ENCODE measurements around the gene PCDHB6.
"Not testable (repeated sequence)": the region's sequence is repeated elsewhere in the genome, so short reads cannot be mapped to it uniquely, and the experiment has no call there.

Gene PCDHB6

DNA sequence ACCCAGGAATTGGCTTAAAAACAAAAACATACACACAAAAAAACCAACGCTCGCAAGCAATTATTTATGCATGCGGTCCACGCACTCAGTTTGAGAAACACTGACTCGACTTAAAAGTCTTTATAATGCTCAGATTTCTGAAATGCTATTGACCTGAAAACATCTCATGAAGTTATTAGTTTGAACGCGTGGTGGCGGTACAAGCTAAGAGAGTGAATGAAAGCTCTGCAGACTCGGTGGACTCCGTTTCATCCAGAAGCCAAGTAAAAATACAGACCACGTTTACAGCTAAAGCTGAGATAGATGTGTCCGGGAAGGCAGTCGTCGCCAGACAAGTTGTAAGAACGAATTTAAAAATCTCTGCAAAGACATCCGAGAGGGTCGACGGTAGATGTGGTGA lies at the start of gene PCDHB6:
Gene PCDHB6, plus strand, starts transcription at position 246 of the 400 bp plus-strand sequence. CDS start 201 bp downstream, outside the sequence.
- DNase-seq (ENCODE audit: low read depth in 2 of 2) = no peak

DNA sequence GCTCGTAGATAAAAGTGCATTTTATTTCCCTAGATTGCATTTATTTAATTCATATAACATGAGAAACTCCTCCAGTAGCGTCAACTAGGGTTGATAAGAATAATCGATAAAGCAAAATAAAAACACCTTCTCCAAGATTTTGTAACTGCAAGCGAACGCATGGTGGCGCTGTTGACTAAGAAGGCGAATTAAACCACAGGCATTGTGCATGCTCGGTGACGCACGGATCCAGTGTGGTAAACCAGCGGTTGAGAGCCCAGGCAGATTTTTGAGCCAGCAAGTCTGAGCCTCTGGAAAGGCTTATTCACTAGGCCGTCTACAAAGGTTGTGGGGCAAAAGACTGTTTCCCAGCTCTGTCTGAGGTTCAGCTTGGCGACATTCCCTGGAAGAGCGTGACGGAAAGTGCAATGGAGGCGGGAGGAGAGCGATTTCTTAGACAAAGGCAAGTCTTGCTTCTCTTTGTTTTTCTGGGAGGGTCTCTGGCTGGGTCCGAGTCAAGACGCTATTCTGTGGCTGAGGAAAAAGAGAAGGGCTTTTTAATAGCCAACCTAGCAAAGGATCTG lies 49.5 kb upstream of the PCDHB6 start, which contains the start of gene PCDHB3:
Gene PCDHB3, plus strand, starts transcription at position 231 of the 563 bp plus-strand sequence. Its CDS starts 177 bp downstream, at position 408.
- no peak for DNase-seq (ENCODE audit: low read depth in 2 of 2)

DNA sequence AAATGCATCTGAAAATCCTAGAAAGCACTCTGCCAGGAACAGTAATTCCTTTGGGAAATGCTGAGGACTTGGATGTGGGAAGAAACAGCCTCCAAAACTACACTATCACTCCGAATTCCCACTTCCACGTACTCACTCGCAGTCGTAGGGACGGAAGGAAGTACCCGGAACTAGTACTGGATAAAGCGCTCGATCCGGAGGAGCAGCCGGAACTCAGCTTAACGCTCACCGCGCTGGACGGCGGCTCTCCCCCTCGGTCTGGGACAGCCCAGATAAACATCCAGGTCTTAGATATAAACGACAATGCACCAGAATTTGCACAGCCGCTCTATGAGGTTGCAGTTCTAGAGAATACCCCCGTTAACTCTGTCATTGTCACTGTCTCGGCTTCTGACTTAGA lies 48.8 kb upstream of the PCDHB6 start:
- DNase-seq (ENCODE audit: low read depth in 2 of 2) = no peak

DNA sequence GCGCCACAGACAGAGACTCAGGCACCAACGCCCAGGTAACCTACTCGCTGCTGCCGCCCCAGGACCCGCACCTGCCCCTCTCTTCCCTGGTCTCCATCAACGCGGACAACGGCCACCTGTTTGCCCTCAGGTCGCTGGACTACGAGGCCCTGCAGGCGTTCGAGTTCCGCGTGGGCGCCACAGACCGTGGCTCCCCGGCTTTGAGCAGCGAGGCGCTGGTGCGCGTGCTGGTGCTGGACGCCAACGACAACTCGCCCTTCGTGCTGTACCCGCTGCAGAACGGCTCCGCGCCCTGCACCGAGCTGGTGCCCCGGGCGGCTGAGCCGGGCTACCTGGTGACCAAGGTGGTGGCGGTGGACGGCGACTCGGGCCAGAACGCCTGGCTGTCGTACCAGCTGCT lies 47.8 kb upstream of the PCDHB6 start:
- DNase-seq (ENCODE audit: low read depth in 2 of 2) = not testable (repeated sequence)

DNA sequence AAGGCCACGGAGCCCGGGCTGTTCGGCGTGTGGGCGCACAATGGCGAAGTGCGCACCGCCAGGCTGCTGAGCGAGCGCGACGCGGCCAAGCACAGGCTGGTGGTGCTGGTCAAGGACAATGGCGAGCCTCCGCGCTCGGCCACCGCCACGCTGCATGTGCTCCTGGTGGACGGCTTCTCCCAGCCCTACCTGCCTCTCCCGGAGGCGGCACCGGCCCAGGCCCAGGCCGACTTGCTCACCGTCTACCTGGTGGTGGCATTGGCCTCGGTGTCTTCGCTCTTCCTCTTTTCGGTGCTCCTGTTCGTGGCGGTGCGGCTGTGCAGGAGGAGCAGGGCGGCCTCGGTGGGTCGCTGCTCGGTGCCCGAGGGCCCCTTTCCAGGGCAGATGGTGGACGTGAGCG lies 47.4 kb upstream of the PCDHB6 start:
- DNase-seq (ENCODE audit: low read depth in 2 of 2) = not testable (repeated sequence)

DNA sequence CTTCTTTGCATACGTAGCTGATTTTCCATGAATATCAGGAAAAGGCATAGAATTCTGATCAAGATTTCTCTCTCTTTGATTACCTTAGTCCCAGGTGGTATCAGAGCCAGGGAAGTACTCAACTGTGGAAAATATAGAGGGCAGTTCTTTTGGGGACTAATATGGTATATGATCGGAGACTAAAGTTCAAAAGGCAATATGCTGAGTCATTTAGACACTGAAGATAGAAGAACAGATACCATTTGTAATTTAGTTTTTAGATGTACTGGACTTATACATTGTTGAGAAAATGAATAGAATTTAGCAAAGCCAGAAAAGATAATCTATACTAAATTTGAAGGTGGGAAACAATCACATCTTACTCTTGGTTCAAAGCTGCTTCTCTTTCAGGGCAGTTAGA lies 44.5 kb upstream of the PCDHB6 start:
- DNase-seq (ENCODE audit: low read depth in 2 of 2) = no peak

DNA sequence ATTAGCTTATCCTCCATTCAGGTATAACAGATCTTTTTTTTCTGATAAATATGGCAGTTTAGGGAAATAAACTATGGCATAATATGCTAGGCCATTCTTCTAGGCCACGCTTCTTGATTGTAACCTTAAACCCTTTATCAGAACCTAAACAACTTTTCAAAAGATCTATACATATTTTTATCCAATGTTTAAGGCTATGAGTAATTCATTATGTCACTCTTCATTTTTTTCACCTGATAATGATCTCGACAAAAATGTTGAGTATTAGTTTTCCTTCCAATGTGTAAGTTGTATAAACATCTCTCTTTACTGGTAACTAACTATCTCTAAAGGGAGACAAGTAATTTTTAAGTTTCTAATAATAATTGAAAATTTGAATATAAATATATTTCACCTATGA lies 30.6 kb upstream of the PCDHB6 start:
- no peak for DNase-seq (ENCODE audit: low read depth in 2 of 2)

DNA sequence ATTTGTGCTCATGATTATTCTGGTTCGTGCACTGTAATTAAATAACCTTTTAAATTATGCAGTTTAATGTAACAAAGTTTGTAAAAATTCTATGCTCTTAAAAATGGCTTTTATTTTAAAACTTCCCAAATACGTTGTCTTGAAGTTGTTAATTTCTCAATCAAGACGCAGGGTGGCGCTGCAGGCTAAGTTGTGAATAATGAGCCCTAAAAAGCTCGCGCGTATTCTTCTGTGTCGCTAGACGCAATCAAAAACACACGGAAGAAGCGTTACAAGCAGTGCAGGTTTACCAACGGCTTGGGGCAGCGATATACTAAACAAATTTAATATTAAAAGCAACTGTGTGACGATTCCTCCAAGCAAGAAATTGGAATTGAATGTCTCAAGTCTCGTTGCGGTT lies 28.3 kb upstream of the PCDHB6 start, which contains the start of gene PCDHB4:
Gene PCDHB4, plus strand, starts transcription at position 256 of the 400 bp plus-strand sequence. CDS start 181 bp downstream, outside the sequence.
- DNase-seq (ENCODE audit: low read depth in 2 of 2) = no peak

DNA sequence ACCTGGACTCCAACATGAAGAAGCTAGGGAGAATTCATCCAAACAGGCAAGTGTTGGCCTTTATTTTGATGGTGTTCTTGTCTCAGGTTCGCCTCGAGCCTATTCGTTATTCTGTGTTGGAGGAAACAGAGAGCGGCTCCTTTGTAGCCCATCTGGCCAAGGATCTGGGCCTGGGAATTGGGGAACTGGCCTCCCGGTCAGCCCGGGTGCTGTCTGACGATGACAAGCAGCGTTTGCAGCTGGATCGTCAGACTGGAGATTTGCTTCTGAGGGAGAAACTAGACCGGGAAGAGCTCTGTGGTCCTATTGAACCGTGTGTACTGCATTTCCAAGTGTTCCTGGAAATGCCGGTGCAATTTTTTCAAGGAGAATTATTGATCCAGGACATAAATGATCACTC lies 27.9 kb upstream of the PCDHB6 start:
- DNase-seq (ENCODE audit: low read depth in 2 of 2) = no peak

DNA sequence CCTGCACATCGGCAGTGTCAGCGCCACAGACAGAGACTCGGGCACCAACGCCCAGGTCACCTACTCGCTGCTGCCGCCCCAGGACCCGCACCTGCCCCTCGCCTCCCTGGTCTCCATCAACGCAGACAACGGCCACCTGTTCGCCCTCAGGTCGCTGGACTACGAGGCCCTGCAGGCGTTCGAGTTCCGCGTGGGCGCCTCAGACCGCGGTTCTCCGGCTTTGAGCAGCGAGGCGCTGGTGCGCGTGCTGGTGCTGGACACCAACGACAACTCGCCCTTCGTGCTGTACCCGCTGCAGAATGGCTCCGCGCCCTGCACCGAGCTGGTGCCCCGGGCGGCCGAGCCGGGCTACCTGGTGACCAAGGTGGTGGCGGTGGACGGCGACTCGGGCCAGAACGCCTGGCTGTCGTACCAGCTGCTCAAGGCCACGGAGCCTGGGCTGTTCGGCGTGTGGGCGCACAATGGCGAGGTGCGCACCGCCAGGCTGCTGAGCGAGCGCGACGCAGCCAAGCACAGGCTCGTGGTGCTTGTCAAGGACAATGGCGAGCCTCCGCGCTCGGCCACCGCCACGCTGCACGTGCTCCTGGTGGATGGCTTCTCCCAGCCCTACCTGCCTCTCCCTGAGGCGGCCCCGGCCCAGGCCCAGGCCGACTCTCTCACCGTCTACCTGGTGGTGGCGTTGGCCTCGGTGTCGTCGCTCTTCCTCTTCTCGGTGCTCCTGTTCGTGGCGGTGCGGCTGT lies 26.3 kb upstream of the PCDHB6 start:
- DNase-seq (ENCODE audit: low read depth in 2 of 2) = not testable (repeated sequence)

DNA sequence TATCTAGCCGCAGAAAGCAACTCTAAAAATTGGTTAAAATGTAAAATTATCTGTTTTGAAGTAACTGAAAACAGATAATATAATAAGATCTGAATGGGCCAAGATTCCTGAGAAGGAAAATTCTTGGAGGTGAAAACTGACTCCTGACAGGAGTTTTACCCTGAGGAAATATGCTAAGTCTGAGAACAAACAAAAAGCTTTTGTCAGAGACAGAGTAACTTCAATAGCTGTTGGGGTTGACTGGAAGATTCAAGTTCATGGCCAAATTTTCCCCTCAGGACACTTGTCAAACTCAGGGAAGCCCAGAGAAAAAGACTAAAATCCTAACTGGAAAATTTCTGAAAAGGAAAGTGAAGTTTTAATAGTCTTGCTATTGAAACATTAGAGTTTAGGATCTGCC lies 22.6 kb upstream of the PCDHB6 start:
- no peak for DNase-seq (ENCODE audit: low read depth in 2 of 2)

DNA sequence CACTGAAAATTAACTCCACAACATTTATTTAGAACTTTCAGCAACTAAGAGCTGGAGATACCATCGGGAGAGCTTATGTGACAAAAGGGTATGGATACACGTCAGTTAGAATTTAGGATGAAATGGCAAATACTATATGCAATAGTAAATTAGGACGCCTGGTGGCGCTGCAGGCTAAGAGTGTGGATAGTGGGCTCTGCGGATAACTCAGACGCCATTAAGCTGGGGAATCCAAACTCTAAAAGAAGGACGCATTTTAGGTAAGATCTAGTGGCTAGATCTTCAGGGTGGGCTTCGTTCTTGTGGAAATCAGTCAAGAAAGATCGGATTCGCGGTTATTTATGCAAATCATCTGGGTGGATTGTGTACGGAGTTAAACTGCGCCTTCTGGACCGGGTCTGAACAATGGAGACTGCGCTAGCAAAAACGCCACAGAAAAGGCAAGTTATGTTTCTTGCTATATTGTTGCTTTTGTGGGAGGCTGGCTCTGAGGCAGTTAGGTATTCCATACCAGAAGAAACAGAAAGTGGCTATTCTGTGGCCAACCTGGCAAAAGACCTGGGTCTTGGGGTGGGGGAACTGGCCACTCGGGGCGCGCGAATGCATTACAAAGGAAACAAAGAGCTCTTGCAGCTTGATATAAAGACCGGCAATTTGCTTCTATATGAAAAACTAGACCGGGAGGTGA lies 14.7 kb upstream of the PCDHB6 start, which contains the start of gene PCDHB5:
Gene PCDHB5, plus strand, starts transcription at position 177 of the 688 bp plus-strand sequence. Its CDS starts 229 bp downstream, at position 406.
- DNase-seq (ENCODE audit: low read depth in 2 of 2) = no peak

DNA sequence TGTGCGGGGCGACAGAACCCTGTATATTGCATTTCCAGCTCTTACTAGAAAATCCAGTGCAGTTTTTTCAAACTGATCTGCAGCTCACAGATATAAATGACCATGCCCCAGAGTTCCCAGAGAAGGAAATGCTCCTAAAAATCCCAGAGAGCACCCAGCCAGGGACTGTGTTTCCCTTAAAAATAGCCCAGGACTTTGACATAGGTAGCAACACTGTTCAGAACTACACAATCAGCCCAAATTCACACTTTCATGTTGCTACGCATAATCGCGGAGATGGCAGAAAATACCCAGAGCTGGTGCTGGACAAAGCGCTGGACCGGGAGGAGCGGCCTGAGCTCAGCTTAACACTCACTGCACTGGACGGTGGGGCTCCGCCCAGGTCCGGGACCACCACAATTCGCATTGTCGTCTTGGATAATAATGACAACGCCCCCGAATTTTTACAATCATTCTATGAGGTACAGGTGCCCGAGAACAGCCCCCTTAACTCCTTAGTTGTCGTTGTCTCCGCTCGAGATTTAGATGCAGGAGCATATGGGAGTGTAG lies 14.1 kb upstream of the PCDHB6 start:
- no peak for DNase-seq (ENCODE audit: low read depth in 2 of 2)

DNA sequence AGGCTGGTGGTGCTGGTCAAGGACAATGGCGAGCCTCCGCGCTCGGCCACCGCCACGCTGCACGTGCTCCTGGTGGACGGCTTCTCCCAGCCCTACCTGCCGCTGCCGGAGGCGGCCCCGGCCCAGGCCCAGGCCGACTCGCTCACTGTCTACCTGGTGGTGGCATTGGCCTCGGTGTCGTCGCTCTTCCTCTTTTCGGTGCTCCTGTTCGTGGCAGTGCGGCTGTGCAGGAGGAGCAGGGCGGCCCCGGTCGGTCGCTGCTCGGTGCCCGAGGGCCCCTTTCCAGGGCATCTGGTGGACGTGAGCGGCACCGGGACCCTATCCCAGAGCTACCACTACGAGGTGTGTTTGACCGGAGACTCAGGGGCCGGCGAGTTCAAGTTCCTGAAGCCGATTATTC lies 12.5 kb upstream of the PCDHB6 start:
- not testable (repeated sequence) for DNase-seq (ENCODE audit: low read depth in 2 of 2)

DNA sequence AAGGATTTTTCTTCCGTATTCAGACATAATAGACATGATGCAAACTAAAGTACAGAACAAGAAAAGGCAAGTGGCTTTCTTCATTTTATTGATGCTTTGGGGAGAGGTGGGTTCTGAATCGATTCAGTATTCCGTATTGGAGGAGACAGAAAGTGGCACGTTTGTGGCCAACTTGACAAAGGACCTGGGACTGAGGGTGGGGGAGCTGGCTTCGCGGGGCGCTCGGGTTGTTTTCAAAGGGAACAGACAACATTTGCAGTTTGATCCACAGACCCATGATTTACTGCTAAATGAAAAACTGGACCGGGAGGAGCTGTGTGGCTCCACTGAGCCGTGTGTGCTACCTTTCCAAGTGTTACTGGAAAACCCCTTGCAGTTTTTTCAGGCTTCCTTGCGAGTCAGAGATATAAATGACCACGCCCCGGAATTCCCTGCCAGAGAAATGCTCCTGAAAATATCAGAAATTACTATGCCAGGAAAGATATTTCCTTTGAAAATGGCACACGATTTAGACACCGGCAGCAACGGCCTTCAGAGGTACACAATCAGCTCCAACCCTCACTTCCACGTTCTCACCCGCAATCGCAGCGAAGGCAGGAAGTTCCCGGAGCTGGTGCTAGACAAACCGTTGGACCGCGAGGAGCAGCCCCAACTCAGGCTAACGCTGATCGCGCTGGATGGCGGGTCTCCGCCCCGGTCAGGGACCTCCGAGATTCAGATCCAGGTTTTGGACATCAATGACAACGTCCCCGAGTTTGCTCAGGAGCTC lies 551 bp downstream of the PCDHB6 start:
- no peak for DNase-seq (ENCODE audit: low read depth in 2 of 2)

DNA sequence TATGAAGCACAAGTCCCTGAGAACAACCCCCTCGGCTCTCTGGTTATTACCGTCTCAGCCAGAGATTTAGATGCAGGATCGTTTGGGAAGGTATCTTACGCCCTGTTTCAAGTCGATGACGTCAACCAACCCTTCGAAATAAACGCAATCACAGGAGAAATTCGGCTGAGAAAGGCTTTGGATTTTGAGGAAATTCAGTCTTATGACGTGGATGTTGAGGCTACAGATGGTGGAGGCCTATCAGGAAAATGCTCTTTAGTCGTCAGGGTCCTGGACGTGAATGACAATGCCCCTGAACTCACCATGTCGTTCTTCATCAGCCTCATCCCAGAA lies 1.1 kb downstream of the PCDHB6 start:
- no peak for DNase-seq (ENCODE audit: low read depth in 2 of 2)

DNA sequence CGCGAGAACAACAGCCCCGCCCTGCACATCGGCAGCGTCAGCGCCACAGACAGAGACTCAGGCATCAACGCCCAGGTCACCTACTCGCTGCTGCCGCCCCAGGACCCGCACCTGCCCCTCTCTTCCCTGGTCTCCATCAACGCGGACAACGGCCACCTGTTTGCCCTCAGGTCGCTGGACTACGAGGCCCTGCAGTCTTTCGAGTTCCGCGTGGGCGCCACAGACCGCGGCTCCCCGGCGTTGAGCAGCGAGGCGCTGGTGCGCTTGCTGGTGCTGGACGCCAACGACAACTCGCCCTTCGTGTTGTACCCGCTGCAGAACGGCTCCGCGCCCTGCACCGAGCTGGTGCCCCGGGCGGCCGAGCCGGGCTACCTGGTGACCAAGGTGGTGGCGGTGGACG lies 1.8 kb downstream of the PCDHB6 start:
- DNase-seq (ENCODE audit: low read depth in 2 of 2) = not testable (repeated sequence)

DNA sequence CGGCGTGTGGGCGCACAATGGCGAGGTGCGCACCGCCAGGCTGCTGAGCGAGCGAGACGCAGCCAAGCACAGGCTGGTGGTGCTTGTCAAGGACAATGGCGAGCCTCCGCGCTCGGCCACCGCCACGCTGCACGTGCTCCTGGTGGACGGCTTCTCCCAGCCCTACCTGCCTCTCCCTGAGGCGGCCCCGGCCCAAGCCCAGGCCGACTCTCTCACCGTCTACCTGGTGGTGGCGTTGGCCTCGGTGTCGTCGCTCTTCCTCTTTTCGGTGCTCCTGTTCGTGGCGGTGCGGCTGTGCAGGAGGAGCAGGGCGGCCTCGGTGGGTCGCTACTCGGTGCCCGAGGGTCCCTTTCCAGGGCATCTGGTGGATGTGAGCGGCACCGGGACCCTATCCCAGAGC lies 2.2 kb downstream of the PCDHB6 start:
- DNase-seq (ENCODE audit: low read depth in 2 of 2) = not testable (repeated sequence)

DNA sequence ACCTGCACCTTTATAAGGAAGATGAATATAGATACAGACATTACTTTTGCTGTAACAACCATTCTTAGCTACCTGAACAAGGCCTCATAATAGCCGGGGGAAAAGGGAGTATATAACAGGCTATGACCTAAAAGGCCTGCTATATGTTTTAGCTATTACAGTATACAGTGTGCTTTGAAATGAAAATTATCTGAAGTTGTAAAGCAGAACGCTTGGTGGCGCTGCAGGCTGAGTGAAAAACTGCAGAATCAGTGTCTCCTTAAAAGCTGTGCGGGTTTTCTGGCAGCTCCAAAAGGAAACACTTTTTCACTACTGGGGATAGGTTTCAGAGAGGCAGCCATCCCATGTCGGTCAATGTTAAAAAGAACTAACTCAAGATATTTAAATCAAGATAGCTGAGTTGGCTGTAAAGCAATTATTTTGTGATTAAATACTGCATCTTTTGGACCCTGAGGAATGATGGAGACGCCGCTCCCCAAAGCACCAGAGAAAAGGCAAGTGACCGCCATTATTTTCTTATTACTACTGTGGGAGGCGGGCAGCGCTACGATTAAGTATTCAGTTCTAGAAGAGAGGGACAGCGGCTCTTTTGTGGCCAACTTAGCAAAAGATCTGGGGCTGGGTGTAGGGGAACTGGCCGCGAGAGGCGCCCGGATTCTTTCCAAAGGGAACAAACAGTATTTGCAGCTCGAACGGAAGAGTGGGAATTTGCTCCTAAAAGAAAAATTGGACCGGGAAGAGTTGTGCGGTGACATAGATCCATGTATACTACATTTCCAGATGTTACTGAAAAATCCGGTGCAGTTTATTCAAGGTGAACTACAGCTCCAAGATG lies 5.9 kb downstream of the PCDHB6 start:
- DNase-seq (ENCODE audit: low read depth in 2 of 2) = no peak

DNA sequence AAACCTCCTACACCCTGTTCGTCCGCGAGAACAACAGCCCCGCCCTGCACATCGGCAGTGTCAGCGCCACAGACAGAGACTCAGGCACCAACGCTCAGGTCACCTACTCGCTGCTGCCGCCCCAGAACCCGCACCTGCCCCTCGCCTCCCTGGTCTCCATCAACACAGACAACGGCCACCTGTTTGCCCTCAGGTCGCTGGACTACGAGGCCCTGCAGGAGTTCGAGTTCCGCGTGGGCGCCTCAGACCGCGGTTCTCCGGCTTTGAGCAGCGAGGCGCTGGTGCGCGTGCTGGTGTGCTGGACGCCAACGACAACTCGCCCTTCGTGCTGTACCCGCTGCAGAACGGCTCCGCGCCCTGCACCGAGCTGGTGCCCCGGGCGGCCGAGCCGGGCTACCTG lies 7.5 kb downstream of the PCDHB6 start:
- not testable (repeated sequence) for DNase-seq (ENCODE audit: low read depth in 2 of 2)

DNA sequence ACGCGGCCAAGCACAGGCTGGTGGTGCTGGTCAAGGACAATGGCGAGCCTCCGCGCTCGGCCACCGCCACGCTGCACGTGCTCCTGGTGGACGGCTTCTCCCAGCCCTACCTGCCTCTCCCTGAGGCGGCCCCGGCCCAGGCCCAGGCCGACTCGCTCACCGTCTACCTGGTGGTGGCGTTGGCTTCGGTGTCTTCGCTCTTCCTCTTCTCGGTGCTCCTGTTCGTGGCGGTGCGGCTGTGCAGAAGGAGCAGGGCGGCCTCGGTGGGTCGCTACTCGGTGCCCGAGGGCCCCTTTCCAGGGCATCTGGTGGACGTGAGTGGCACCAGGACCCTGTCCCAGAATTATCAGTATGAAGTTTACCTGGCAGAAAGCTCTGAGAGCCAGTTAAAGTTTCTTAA lies 8.0 kb downstream of the PCDHB6 start:
- DNase-seq (ENCODE audit: low read depth in 2 of 2) = not testable (repeated sequence)

All from activated CD8-positive, alpha-beta memory T cell treated with anti-CD3 and anti-CD28 coated beads for 4 hours (primary cell).